ENCODE results near the gene FGF12.
A peak's percentile ranks its signal among the peaks of the same experiment; 100 is the strongest.

Gene FGF12

DNA sequence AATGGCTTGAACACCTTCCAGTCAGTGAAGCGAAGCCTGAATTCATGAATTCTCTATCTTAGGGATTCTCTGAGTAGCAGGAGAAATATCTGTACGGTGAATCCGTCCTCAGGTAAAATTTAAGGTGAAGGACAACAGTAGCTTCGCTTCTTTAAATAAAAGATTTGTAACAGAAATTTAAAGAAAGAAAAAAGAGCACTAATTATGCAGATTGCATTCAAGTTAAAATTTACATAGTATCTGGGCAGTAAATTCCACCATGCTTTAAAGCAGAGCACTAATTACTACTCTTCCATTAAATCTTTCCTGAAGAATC lies 282.6 kb downstream of the FGF12 start:
- TF ChIP-seq, protein P1, sequence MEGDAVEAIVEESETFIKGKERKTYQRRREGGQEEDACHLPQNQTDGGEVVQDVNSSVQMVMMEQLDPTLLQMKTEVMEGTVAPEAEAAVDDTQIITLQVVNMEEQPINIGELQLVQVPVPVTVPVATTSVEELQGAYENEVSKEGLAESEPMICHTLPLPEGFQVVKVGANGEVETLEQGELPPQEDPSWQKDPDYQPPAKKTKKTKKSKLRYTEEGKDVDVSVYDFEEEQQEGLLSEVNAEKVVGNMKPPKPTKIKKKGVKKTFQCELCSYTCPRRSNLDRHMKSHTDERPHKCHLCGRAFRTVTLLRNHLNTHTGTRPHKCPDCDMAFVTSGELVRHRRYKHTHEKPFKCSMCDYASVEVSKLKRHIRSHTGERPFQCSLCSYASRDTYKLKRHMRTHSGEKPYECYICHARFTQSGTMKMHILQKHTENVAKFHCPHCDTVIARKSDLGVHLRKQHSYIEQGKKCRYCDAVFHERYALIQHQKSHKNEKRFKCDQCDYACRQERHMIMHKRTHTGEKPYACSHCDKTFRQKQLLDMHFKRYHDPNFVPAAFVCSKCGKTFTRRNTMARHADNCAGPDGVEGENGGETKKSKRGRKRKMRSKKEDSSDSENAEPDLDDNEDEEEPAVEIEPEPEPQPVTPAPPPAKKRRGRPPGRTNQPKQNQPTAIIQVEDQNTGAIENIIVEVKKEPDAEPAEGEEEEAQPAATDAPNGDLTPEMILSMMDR (IDR thresholded peaks at IDR 0.05; ENCODE audit: low read depth, low read length, missing control alignments) = no peak
- in situ Hi-C loops (cut with HindIII; ENCODE audit: low sequenced_read_pairs) = no loop called here
- no peak overlapping the region for H3K4me3 ChIP-seq (ENCODE audit: low read depth, low read length)
- DNase-seq (ENCODE audit: low read depth) = no peak

GRCh38 chr3:192444096-192444790 lies 283.1 kb downstream of the FGF12 start:
- in situ Hi-C loops (cut with HindIII; ENCODE audit: low sequenced_read_pairs) = no loop called here
- DNase-seq (ENCODE audit: low read depth) = peak; percentile 44
- no peak overlapping the region for H3K4me3 ChIP-seq (ENCODE audit: low read depth, low read length)
- TF ChIP-seq, protein P1 (IDR thresholded peaks at IDR 0.05; ENCODE audit: low read depth, low read length, missing control alignments) = peak; percentile 99

GRCh38 chr3:192435241-192435640 lies 292.1 kb downstream of the FGF12 start:
- DNase-seq (ENCODE audit: low read depth) = no peak
- in situ Hi-C loops (cut with HindIII; ENCODE audit: low sequenced_read_pairs) = loop anchor here (5.0 kb wide), 1 partner anchor 1013 kb away; no protein-coding TSS in a partner anchor
- TF ChIP-seq, protein P1 (IDR thresholded peaks at IDR 0.05; ENCODE audit: low read depth, low read length, missing control alignments) = no peak
- no peak overlapping the region for H3K4me3 ChIP-seq (ENCODE audit: low read depth, low read length)

DNA sequence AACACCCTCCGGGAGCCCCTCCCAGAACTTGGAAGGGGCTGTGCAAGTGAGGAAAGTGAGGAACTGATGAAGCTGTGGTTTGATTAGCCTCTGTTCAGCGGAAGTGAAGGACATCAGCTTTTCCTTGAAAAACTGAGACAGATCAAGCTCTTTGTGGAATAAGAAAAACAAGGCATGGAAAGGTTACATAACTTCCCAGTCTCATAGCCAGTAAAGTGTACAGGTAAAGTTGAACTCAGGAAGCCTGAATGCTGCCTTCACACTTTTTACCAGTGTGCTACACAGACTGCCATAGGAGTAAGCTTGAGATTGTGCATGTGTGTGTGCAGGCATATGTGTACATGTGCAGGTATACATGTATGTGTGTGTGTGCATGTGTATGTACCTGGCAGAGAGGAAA lies 293.2 kb downstream of the FGF12 start:
- TF ChIP-seq, protein P1 (IDR thresholded peaks at IDR 0.05; ENCODE audit: low read depth, low read length, missing control alignments) = no peak
- H3K4me3 ChIP-seq (ENCODE audit: low read depth, low read length) = no peak overlapping the region
- DNase-seq (ENCODE audit: low read depth) = no peak
- in situ Hi-C loops (cut with HindIII; ENCODE audit: low sequenced_read_pairs) = no loop called here

- in situ Hi-C loops (cut with HindIII; ENCODE audit: low sequenced_read_pairs) = no loop called here
- no peak for DNase-seq (ENCODE audit: low read depth)
- H3K4me3 ChIP-seq (ENCODE audit: low read depth, low read length) = no peak overlapping the region
- TF ChIP-seq, protein P1 (IDR thresholded peaks at IDR 0.05; ENCODE audit: low read depth, low read length, missing control alignments) = no peak
These were observed 293.6 kb downstream of the FGF12 start for GRCh38 chr3:192433704-192434103.

DNA sequence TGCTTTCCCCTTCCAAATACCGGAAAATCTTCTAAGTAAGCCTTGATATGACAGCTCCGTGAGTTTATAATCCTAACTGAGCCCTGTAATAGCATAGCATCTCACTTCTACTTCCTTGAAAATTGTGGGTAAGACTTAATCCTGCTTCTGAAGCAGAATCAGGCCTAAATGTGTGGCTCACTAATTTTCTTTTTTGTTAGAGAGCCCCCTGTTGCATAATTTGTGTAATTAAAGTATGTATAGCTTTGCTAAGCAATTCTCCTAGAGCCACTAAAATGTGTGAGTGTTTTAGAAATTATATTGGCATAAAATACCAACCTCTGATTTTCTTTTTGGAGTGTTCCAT lies 304.4 kb downstream of the FGF12 start:
- in situ Hi-C loops (cut with HindIII; ENCODE audit: low sequenced_read_pairs) = no loop called here
- DNase-seq (ENCODE audit: low read depth) = peak; percentile 44
- no peak overlapping the region for H3K4me3 ChIP-seq (ENCODE audit: low read depth, low read length)
- TF ChIP-seq, protein P1 (IDR thresholded peaks at IDR 0.05; ENCODE audit: low read depth, low read length, missing control alignments) = peak; percentile 43

Measured in astrocyte of the cerebellum (primary cell).